ENCODE measurements around the gene FES.

The FES gene

DNA sequence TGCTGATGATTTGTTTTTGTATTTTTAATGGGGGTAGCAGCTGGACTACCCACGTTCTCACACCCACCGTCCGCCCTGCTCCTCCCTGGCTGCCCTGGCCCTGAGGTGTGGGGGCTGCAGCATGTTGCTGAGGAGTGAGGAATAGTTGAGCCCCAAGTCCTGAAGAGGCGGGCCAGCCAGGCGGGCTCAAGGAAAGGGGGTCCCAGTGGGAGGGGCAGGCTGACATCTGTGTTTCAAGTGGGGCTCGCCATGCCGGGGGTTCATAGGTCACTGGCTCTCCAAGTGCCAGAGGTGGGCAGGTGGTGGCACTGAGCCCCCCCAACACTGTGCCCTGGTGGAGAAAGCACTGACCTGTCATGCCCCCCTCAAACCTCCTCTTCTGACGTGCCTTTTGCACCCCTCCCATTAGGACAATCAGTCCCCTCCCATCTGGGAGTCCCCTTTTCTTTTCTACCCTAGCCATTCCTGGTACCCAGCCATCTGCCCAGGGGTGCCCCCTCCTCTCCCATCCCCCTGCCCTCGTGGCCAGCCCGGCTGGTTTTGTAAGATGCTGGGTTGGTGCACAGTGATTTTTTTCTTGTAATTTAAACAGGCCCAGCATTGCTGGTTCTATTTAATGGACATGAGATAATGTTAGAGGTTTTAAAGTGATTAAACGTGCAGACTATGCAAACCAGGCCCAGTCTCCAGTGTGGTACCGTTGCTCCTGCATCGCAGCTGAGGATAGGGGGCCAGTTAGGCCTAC is 1.4 kb upstream of the FES start:
- POLR2A ChIA-PET: interaction anchor here (1.0 kb wide), 1 partner anchor 166 kb away, joined by 4 read pairs; the partner anchor contains the start of gene BLM
- no peak for DNase-seq (ENCODE audit: extremely low spot score)

DNA sequence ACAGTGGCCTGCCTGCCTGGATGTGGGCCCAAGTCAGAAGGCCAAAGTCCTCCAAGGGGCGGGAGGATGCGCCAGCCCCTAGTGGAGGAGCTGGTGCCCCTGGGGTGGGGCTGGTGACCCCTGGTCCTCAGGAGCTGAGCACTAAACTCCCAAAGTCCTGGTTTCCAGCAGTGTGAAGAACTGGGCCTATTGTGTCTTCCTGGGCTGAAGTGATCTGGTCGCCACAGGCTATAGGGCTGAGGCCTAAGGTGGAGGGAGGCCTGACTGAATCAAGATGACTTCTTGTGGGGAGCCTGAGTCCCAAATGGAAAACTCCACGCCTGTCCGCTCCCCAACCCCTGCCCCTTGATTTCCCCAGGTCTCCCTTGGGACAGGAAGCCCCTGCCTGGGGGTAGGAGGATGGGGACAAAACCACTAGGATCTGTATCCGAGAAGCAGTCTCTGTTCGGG is 753 bp upstream of the FES start:
- no peak for DNase-seq (ENCODE audit: extremely low spot score)
- no peak for TF ChIP-seq SUZ12 (IDR thresholded peaks at IDR 0.05)
- POLR2A ChIA-PET: interaction anchor here (1.0 kb wide), 1 partner anchor 167 kb away, joined by 4 read pairs; the partner anchor contains the start of gene BLM
- CTCF ChIA-PET: no interaction called here

More for the DNA sequence above, 1.4 kb upstream of the FES start:
- TF ChIP-seq ZNF384 (IDR thresholded peaks at IDR 0.05): no peak
- CTCF ChIA-PET: no interaction called here

DNA sequence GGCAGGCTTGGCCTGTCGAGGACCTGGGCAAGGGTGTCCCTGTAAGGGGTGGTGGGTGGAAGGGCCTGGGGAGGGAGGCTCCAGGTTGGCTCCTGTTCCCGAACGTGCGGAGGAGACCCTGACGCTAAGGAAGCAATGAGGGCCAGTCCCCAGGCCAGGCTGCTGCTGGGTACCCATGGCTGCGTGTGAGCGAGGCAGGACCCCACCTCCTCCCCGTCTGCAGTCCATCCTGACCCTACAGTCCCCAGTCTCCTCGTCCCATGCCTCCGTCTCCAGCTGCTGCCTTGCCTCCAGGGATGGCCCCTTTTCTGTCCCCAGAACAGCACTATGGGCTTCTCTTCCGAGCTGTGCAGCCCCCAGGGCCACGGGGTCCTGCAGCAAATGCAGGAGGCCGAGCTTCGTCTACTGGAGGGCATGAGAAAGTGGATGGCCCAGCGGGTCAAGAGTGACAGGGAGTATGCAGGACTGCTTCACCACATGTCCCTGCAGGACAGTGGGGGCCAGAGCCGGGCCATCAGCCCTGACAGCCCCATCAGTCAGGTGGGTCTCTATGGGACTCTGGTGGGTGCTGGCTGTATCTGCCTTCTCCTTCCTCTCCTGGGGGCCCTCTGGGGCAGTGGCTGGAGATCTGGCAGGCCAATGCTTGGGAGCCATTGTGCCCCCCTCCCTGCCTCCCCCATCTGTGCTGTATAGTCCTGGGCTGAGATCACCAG is 571 bp downstream of the FES start:
- no peak for DNase-seq (ENCODE audit: extremely low spot score)
- ChIA-PET POLR2A (interaction anchor here (1.4 kb wide), 1 partner anchor 48 kb away, joined by 4 read pairs; the partner anchor contains the start of gene HDDC3), CTCF (interaction anchor here (0.6 to 2.3 kb wide), 10 partner anchors 10 to 371 kb away, joined by 3 to 17 read pairs (median 4); partner anchors contain the start of gene HDDC3)
- TF ChIP-seq FOXK2 (IDR thresholded peaks at IDR 0.05) (no peak), ARNT (IDR thresholded peaks at IDR 0.05) (no peak), BHLHE40 (IDR thresholded peaks at IDR 0.05; ENCODE audit: borderline replicate concordance) (no peak), SUZ12 (IDR thresholded peaks at IDR 0.05) (no peak), FOXM1 (IDR thresholded peaks at IDR 0.05; ENCODE audit: borderline replicate concordance) (no peak), L3MBTL2 (conservative IDR thresholded peaks at IDR 0.05) (no peak), NFRKB (IDR thresholded peaks at IDR 0.05) (no peak), SP1 (IDR thresholded peaks at IDR 0.05) (no peak), ELF4 (IDR thresholded peaks at IDR 0.05) (no peak), HDGF (IDR thresholded peaks at IDR 0.05; ENCODE audit: borderline replicate concordance) (no peak), LEF1 (IDR thresholded peaks at IDR 0.05; ENCODE audit: borderline replicate concordance) (no peak), FOXA1 (IDR thresholded peaks at IDR 0.05) (no peak), ZNF384 (IDR thresholded peaks at IDR 0.05) (no peak)
- TF ChIP-seq, protein P1, sequence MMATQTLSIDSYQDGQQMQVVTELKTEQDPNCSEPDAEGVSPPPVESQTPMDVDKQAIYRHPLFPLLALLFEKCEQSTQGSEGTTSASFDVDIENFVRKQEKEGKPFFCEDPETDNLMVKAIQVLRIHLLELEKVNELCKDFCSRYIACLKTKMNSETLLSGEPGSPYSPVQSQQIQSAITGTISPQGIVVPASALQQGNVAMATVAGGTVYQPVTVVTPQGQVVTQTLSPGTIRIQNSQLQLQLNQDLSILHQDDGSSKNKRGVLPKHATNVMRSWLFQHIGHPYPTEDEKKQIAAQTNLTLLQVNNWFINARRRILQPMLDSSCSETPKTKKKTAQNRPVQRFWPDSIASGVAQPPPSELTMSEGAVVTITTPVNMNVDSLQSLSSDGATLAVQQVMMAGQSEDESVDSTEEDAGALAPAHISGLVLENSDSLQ (IDR thresholded peaks at IDR 0.05): no peak

DNA sequence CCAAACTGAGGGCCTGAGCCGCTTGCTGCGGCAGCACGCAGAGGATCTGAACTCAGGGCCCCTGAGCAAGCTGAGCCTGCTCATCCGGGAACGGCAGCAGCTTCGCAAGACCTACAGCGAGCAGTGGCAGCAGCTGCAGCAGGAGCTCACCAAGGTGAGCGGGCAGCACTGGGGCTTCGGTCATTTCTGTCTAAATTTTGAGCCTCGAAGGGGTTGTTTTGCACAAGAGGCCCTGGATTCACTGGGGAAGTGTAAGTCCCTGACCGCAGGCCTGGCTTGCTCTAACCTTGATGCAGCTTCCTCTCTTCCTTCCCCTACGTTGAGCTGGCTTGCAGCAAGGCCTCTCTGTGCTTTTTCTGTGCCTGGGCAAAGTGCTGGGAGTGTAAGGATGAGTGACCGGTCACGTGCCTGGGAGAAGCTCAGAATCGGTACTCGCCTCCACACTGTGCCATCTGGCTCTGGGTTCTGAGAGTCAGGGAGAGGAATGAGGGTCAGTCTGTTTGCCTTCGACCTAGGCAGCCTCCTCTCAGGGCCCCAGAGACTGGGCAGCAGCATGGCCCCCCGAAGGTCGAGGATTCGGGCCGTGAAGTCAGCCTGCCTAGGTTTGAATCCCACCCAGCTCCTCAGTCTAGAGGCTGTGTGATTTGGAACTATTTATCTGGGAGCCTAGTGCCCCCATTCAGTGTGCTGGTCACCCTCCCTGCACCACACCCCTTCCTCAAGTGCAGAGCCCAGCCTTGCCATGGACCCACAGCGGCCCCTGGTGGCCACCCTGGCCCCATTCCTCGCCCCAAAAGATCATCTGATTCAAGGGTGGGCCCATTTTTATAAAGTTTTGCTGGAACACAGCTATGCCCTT is 1.4 kb downstream of the FES start:
- CTCF ChIA-PET: interaction anchor here (0.6 to 2.3 kb wide), 24 partner anchors 10 to 512 kb away, joined by 3 to 17 read pairs (median 4); partner anchors contain the start of genes BLM, HDDC3 and MAN2A2
- POLR2A ChIA-PET: interaction anchor here (0.6 to 1.5 kb wide), 4 partner anchors 12 to 47 kb away, joined by 3 to 4 read pairs (median 3); partner anchors contain the start of gene HDDC3
- TF ChIP-seq FOXK2 (IDR thresholded peaks at IDR 0.05) (no peak), ELF4 (IDR thresholded peaks at IDR 0.05) (no peak), L3MBTL2 (conservative IDR thresholded peaks at IDR 0.05) (no peak), FOXM1 (IDR thresholded peaks at IDR 0.05; ENCODE audit: borderline replicate concordance) (no peak), ZNF384 (IDR thresholded peaks at IDR 0.05) (no peak), HDGF (IDR thresholded peaks at IDR 0.05; ENCODE audit: borderline replicate concordance) (no peak), SUZ12 (IDR thresholded peaks at IDR 0.05) (no peak), LEF1 (IDR thresholded peaks at IDR 0.05; ENCODE audit: borderline replicate concordance) (no peak)
- TF ChIP-seq, protein P1 (IDR thresholded peaks at IDR 0.05): no peak
- DNase-seq (ENCODE audit: extremely low spot score): peak; percentile 82

DNA sequence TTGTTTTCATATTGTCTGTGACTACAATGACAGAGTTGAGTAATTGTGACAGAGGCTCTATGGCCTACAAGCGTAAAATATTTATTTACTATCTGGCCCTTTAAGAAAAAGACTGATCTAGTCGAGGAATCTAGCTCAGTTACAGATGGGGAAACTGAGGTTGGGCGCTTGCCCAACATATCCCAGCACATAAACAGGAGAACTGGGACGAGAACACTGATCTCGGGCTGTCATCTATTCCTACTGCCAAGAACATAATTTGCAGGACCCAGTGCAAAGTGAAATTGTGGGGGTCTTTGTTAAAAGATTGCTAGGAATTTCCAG is 1.9 kb downstream of the FES start:
- no peak for DNase-seq (ENCODE audit: extremely low spot score)
- TF ChIP-seq ZNF384 (IDR thresholded peaks at IDR 0.05) (no peak), FOXK2 (IDR thresholded peaks at IDR 0.05) (no peak), TARDBP (IDR thresholded peaks at IDR 0.05) (no peak), LEF1 (IDR thresholded peaks at IDR 0.05; ENCODE audit: borderline replicate concordance) (no peak), ELF4 (IDR thresholded peaks at IDR 0.05) (no peak), HDGF (IDR thresholded peaks at IDR 0.05; ENCODE audit: borderline replicate concordance) (no peak), FOXM1 (IDR thresholded peaks at IDR 0.05; ENCODE audit: borderline replicate concordance) (no peak), BHLHE40 (IDR thresholded peaks at IDR 0.05; ENCODE audit: borderline replicate concordance) (no peak), L3MBTL2 (conservative IDR thresholded peaks at IDR 0.05) (no peak), CTBP1 (IDR thresholded peaks at IDR 0.05; ENCODE audit: borderline replicate concordance) (no peak), SP1 (IDR thresholded peaks at IDR 0.05) (no peak), ARNT (IDR thresholded peaks at IDR 0.05) (no peak), FOXA1 (IDR thresholded peaks at IDR 0.05) (no peak), SUZ12 (IDR thresholded peaks at IDR 0.05) (no peak)
- TF ChIP-seq, protein P1 (IDR thresholded peaks at IDR 0.05): no peak
- CTCF ChIA-PET: interaction anchor here (0.6 to 2.3 kb wide), 22 partner anchors 9 to 513 kb away, joined by 3 to 17 read pairs (median 4); partner anchors contain the start of genes BLM, HDDC3 and MAN2A2
- POLR2A ChIA-PET: interaction anchor here (0.6 to 1.5 kb wide), 4 partner anchors 12 to 47 kb away, joined by 3 to 4 read pairs (median 4); partner anchors contain the start of gene HDDC3

Measured in HEK293T (cell line).